ENCODE data around the gene DENND4A.

GRCh38 chr15:65688462-65688861, 103.6 kb downstream of the DENND4A start:
- TF ChIP-seq REST (IDR thresholded peaks at IDR 0.05; ENCODE audit: insufficient read depth in 1 of 2, low read depth in 2 of 2, low read length in 2 of 2) = no peak
- no peak for TF ChIP-seq POLR2AphosphoS5 (IDR thresholded peaks at IDR 0.05; ENCODE audit: low read depth, low read length)
- no peak for TF ChIP-seq TAF1 (IDR thresholded peaks at IDR 0.05; ENCODE audit: borderline replicate concordance, insufficient read depth, low read length)

All from PFSK-1 (cell line).